GM21529 (cell line): ENCODE results near the gene GRID2.

Experiments
- ATAC-seq: cut with Tn5 transposase; IDR thresholded peaks from one replicate; pipeline ENCODE4 v1.9.1; 2021; ENCODE audit not compliant: unreplicated experiment

The GRID2 gene

DNA sequence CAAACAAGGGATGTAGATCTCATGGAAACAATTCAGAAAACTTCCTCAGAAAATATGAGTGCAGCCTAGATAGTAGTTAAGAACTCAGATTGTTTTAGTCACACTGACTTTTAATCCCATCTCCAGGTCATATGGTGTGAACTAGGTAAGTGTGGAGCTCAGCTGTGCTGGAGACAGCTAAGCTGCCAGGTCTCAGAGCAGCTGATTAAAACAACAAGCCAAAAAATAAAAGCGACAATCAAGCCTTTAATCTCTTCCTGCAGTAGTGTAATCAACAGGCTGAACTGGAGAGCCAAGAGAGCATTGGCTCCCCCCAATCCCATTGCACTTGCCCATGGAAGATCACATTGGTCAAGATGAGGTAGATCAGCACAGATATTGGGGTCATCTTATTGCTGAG is 1426.5 kb downstream of the GRID2 start:
- no peak for ATAC-seq

GRCh38 chr4:93730760-93731159 is 1427.0 kb downstream of the GRID2 start:
- ATAC-seq = no peak

GRCh38 chr4:93731456-93731855 is 1427.7 kb downstream of the GRID2 start:
- ATAC-seq = peak; percentile 73

GRCh38 chr4:93732509-93732908 is 1428.7 kb downstream of the GRID2 start:
- no peak for ATAC-seq

GRCh38 chr4:93740890-93741289 is 1437.1 kb downstream of the GRID2 start:
- no peak for ATAC-seq

DNA sequence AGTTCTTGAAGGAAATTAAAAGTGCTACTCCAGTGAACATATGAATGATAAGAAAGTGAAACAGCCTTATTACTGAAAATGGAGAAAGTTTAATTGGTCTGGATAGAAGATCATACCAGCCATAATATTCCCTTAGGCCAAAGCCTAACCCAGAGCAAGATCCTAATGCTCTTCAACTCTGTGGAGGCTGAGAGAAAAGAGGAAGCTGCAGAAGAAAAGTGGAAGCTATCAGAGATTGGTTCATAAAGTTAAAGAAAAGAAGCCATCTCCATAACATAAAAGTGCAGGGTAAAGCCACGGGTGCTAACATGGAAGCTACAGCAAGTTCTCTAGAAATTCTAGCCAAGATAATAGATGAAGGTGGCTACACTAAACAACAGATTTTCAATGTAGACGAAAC is 1439.3 kb downstream of the GRID2 start:
- no peak for ATAC-seq

DNA sequence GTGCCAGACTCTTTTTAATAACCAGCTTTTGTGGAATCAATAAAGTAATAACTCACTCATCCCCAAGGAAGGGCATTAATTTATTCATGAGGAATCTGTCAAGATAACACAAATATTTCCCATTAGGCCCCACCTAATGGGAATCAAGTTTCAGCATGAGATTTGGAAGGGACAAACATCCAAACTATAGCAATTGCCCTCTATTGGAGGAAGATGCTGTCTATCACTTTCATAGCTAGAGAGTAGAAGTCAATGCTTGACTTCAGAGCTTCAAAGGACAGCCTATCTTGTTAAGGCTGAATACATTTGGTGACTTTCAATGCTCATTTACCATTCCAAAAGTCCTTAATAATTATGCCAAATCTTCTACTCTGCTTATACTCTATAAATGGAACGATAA is 1439.9 kb downstream of the GRID2 start:
- ATAC-seq = no peak

GRCh38 chr4:93744961-93745360 is 1441.2 kb downstream of the GRID2 start:
- no peak for ATAC-seq

DNA sequence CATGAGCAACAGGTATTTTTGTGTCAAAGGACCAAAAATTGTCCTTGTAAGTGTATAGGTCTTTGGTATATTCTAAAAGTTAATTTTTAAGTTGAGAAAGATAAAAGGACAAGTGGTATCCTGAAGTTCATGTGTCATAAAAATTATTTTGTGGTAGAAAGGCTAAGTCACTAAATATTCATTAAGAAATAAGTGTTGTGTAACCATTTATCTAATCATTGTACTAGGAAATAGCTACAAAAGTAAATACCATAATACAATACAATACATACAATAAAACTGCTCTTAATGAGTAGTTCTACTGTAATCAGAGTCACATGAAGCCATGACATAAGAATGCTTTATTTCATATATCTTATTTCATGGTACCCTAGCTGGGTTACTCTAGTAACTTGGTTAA is 1442.3 kb downstream of the GRID2 start:
- ATAC-seq = no peak

- no peak for ATAC-seq
Measured at GRCh38 chr4:93747220-93747619, 1443.5 kb downstream of the GRID2 start.

GRCh38 chr4:93748373-93749291 is 1444.9 kb downstream of the GRID2 start:
- peak; percentile 46 for ATAC-seq

- peak; percentile 80 for ATAC-seq
Measured at GRCh38 chr4:93749292-93749761, 1445.6 kb downstream of the GRID2 start.

- no peak for ATAC-seq
Measured at GRCh38 chr4:93751411-93751810, 1447.6 kb downstream of the GRID2 start.

DNA sequence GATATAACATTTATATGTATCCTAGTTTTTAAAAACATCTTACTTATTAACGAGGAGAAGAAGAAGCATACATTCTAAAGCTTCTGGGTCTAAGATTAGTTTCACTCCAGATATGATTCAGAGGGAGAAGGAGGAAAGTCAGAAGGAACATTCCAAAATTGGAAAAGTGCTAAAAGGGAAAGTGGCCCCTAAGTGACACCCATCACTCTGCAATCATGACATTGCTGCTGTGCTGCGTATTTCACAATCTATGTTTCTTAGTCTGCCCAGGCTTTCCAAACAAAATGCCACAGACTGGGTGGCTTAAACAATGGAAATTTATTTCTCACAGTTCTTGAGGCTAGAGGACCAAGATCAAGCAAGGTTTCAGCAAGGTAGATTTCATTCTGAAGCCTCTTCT is 1452.3 kb downstream of the GRID2 start:
- ATAC-seq = no peak

DNA sequence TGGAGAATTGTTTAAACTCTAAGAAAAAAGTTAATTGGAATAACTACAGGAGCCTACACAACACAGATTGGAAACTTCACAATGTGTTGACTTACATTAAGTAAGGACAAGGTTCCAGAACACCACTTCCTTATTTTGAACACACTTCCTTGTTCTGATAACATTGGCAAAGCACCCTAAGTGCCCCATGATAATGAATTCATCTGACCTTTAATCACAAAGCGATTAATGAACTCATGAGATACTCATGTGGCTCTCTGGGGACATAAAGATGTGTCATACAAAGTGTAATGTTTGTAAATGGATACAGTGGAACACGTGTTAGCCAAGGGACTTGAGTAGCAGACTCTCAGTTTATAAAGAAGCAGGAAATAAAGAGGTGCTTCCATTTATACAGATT is 1455.7 kb downstream of the GRID2 start:
- ATAC-seq = no peak

DNA sequence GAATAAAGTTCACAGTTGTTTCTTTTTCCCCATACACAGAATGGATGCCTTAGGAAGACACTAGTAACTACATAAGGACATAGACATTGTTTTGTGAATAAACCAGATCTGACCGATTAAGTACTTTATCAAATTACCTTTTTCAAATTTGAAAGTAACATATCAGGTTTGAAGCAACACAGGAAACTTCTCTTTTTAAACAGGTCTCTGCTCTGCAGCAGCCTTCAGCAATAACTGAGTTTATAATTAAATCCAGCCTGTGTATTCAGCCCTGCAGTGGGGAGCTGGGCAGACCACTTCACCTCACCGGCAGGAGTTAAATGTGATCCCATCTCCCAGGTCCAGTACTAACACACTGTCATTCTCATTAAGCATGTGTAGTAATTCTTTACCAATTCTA is 1456.5 kb downstream of the GRID2 start:
- ATAC-seq = no peak

GRCh38 chr4:93761286-93761685 is 1457.5 kb downstream of the GRID2 start:
- ATAC-seq = no peak

DNA sequence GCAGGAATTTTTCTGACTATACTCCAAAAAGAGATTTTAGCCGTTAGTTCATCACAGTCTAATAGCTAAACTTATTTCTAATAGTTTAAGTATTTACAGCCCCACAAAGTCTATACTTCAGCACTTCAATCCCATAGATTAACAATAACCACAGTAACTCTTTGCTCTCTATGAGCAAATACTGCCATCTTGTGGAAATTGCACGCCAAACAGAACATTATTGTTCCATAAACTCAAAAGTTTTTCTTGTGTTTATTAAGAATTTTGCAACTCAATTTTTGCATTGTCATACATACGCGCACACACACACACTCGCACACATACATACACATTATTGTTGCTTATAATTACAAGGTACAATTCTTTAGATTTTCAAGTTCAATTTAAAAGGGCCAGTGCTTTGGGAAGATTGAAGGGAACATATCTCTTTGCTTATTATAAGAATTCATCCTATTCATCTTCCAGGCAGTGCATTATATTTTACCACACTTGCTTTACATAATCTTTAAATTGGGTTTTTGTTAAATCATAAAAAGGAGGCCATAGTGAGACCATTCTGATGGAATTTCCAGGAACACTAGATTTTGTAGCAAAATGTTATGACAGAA is 1461.0 kb downstream of the GRID2 start:
- peak; percentile 73 for ATAC-seq

- no peak for ATAC-seq
Measured at GRCh38 chr4:93767917-93768316, 1464.2 kb downstream of the GRID2 start.

DNA sequence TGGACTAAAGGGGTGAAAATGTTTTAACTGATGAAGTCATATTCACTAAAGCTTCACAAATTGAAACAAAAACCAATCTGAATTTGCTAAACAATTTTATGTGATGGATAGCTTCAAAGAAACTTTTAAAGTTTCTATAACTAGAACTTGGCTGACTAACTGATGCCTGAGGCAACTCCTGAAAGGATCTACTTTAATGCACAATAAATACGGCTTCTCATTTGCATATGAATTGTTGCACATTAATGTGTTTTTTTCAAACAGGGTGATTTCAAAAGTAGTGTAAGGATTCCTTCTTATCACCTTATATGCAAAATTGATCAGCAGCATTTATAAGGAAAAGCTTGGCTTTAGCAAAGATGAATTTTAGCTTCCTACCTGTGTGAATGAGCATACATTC is 1466.4 kb downstream of the GRID2 start:
- no peak for ATAC-seq

GRCh38 chr4:93771640-93772411 is 1468.1 kb downstream of the GRID2 start:
- no peak for ATAC-seq

GRCh38 chr4:93772858-93773257 is 1469.1 kb downstream of the GRID2 start:
- ATAC-seq = no peak
